T-helper 22 cell (primary cell): ENCODE data around the gene POU2AF3.
"Not testable (repeated sequence)": the region's sequence is repeated elsewhere in the genome, so short reads cannot be mapped to it uniquely, and the experiment has no call there.

Experiments used
- DNase-seq: peaks from one replicate; pipeline ENCODE4 v3.0.0-alpha.2; 2020; ENCODE audit warnings: low read depth

Gene POU2AF3

GRCh38 chr11:111301004-111301841 lies 2.9 kb downstream of the POU2AF3 start:
- DNase-seq, result no peak

- DNase-seq, result no peak
Measured at GRCh38 chr11:111301842-111302118, 3.4 kb downstream of the POU2AF3 start.

GRCh38 chr11:111302298-111302697 lies 4.0 kb downstream of the POU2AF3 start:
- no peak for DNase-seq

GRCh38 chr11:111303461-111303860 lies 5.1 kb downstream of the POU2AF3 start:
- no peak for DNase-seq

- no peak for DNase-seq
Measured at GRCh38 chr11:111305162-111305802, 6.9 kb downstream of the POU2AF3 start.

- DNase-seq, result no peak
Measured at GRCh38 chr11:111305876-111306275, 7.5 kb downstream of the POU2AF3 start.

- no peak for DNase-seq
Measured at GRCh38 chr11:111306321-111306720, 8.0 kb downstream of the POU2AF3 start.

- no peak for DNase-seq
Measured at GRCh38 chr11:111307472-111308108, 9.2 kb downstream of the POU2AF3 start.

- no peak for DNase-seq
Measured at GRCh38 chr11:111308140-111308539, 9.8 kb downstream of the POU2AF3 start.

GRCh38 chr11:111309215-111309915 lies 11.0 kb downstream of the POU2AF3 start:
- no peak for DNase-seq

- no peak for DNase-seq
Measured at GRCh38 chr11:111310088-111310487, 11.7 kb downstream of the POU2AF3 start.

- no peak for DNase-seq
Measured at GRCh38 chr11:111310723-111311122, 12.4 kb downstream of the POU2AF3 start.

- DNase-seq, result no peak
Measured at GRCh38 chr11:111312076-111312475, 13.7 kb downstream of the POU2AF3 start.

GRCh38 chr11:111319296-111319695 lies 20.9 kb downstream of the POU2AF3 start:
- no peak for DNase-seq

GRCh38 chr11:111320199-111320598 lies 21.9 kb downstream of the POU2AF3 start:
- not testable (repeated sequence) for DNase-seq

- no peak for DNase-seq
Measured at GRCh38 chr11:111320728-111321568, 22.6 kb downstream of the POU2AF3 start.

GRCh38 chr11:111322534-111322933 lies 24.2 kb downstream of the POU2AF3 start:
- no peak for DNase-seq

GRCh38 chr11:111324277-111324720 lies 26.0 kb downstream of the POU2AF3 start:
- DNase-seq, result no peak

- DNase-seq, result no peak
Measured at GRCh38 chr11:111325259-111325658, 26.9 kb downstream of the POU2AF3 start.

- no peak for DNase-seq
Measured at GRCh38 chr11:111326824-111327223, 28.5 kb downstream of the POU2AF3 start.

- DNase-seq, result no peak
Measured at GRCh38 chr11:111327908-111328624, 29.7 kb downstream of the POU2AF3 start.
